ENCODE results near the gene GRIK2. TPM values are rescaled to one million over a fixed set of nuclear protein-coding genes. Genes with fewer than 3 reads are reported as not detected.

Gene GRIK2
- total and polyA plus RNA-seq, 12 donors: 0.09 to 10.6 (median 1.9) TPM

DNA sequence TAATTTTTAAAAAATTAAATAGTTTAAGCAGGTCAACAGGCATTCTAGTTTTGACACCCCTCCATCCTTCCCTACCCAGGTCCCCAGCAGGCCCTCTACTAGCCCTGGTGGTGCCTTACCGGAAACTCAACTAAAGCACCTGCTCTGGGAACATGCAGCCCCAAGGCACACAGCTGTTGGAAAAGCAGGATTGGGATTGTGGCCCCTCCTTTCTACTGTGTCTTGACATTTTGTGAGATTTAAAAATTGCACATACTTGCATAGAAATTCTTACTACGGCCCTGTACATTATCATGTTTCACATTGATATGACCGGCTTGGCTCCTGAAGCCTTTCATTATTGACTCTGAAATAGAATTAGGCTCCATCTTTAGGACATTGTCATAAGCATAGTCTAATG lies 423.2 kb downstream of the GRIK2 start:
- no peak for DNase-seq
- H3K9me3 ChIP-seq (replicated peaks in 1 of 3): peaks cover 0 to 8% (median 0%) of the 10 kb centered on the region in 3 donors
- no peaks in the 10 kb centered on the region for H3K36me3 ChIP-seq (replicated peaks in 1 of 2)
- no peak for TF ChIP-seq POLR2A (IDR thresholded peaks at IDR 0.05)
- TF ChIP-seq, protein P1, sequence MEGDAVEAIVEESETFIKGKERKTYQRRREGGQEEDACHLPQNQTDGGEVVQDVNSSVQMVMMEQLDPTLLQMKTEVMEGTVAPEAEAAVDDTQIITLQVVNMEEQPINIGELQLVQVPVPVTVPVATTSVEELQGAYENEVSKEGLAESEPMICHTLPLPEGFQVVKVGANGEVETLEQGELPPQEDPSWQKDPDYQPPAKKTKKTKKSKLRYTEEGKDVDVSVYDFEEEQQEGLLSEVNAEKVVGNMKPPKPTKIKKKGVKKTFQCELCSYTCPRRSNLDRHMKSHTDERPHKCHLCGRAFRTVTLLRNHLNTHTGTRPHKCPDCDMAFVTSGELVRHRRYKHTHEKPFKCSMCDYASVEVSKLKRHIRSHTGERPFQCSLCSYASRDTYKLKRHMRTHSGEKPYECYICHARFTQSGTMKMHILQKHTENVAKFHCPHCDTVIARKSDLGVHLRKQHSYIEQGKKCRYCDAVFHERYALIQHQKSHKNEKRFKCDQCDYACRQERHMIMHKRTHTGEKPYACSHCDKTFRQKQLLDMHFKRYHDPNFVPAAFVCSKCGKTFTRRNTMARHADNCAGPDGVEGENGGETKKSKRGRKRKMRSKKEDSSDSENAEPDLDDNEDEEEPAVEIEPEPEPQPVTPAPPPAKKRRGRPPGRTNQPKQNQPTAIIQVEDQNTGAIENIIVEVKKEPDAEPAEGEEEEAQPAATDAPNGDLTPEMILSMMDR (IDR thresholded peaks at IDR 0.05): no peak
- no peak overlapping the region for H3K4me3 ChIP-seq
- H3K27me3 ChIP-seq: no peaks in the 10 kb centered on the region
- no peaks in the 10 kb centered on the region for H3K4me1 ChIP-seq (replicated peaks in 1 of 2)
- no peak overlapping the region for H3K27ac ChIP-seq
- intact Hi-C loops (cut with DNase I): no loop called here
- 75 to 91% (median 82%) methylated on average over 3 of the region's 3 CpGs for WGBS, 4 donors

DNA sequence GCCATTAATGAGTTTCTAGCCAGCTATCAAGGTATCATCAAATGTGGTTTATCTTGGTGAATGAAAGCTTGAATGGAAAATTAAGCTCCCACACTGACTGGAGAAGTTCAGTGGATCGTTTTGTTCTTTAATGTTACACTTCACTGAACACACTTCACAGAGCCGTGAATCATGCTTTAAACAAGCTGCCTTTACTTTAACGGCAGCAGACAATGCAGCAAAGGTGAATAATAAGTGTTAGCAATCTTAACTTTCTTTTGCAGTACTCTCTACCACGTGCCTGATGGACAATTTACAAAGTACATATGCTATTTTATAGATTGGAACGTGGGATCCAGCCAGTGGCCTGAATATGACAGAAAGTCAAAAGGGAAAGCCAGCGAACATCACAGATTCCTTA lies 424.5 kb downstream of the GRIK2 start:
- Histone ChIP-seq H3K4me1 (replicated peaks in 1 of 2) (no peaks in the 10 kb centered on the region), H3K4me3 (no peak overlapping the region), H3K27me3 (no peaks in the 10 kb centered on the region), H3K27ac (no peak overlapping the region), H3K36me3 (replicated peaks in 1 of 2) (no peaks in the 10 kb centered on the region), H3K9me3 (replicated peaks in 1 of 3) (peaks cover 0 to 8% (median 0%) of the 10 kb centered on the region in 3 donors)
- intact Hi-C loops (cut with DNase I): no loop called here
- DNase-seq: no peak
- TF ChIP-seq POLR2A (IDR thresholded peaks at IDR 0.05): no peak
- WGBS, 4 donors: 45 to 62% (median 51%) methylated on average over 6 of the region's 6 CpGs

DNA sequence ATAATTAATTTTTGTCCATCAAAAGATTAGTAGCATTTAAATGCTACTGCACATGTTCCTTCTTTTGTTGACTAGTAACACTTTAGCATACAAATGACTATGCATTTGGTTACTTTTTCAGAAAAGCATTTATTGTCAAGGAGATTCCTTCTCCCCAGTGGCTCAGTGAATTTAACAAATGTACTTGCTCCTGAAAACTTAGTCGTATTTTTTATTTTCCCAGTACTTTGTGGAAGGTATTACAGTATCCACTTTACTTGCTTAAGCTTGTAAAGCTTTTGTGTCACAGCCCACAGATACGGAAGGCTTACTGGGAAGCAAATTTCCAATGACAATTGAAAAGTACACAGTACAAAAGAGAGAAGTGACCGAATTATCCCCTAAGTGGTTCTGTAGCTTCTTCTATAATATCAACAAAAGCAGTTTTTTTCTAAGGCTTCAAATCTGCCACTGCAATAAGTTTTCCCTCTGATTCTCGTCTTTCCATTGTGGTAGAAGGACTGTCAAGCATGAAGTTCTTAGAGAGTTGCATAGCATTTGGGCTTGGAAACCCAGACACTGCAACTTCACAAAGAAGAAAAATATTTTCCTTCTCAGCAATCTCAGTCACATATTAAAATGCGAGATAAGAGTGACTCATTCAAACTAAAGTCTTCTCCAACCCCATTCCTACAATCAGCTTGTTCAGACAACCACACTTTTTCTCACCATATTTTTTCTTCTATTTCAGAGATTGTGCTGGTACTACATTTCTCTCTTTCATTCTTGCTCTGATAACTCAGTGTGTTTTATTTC lies 431.2 kb downstream of the GRIK2 start:
- H3K4me1 ChIP-seq (replicated peaks in 1 of 2): no peaks in the 10 kb centered on the region
- no peak overlapping the region for H3K27ac ChIP-seq
- WGBS, 4 donors: 65 to 68% (median 67%) methylated on average over 5 of the region's 5 CpGs
- H3K9me3 ChIP-seq (replicated peaks in 1 of 3): no peaks in the 10 kb centered on the region
- H3K36me3 ChIP-seq (replicated peaks in 1 of 2): no peaks in the 10 kb centered on the region
- no peak for TF ChIP-seq POLR2A (IDR thresholded peaks at IDR 0.05)
- TF ChIP-seq, protein P1 (IDR thresholded peaks at IDR 0.05): no peak
- H3K27me3 ChIP-seq: no peaks in the 10 kb centered on the region
- no peak overlapping the region for H3K4me3 ChIP-seq
- intact Hi-C loops (cut with DNase I): no loop called here
- no peak for DNase-seq

DNA sequence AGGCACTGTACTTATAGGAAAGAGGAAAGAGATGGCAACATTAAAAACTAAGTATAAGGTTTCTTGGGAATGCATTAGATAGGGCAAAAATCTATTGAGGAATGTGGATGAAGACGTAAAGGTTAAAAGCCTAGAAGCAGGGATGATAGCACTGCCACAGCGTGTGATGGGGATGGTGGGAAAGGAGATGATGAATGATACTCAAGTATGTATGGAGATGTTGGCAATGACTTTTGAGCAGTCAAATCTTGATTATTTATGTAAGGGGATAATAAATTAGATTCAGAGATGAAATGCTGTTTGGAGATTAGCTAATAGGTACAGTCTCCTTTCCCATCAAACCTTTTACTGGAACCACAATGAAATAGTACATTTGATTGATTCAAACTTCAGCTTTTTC lies 432.8 kb downstream of the GRIK2 start:
- no peak for TF ChIP-seq POLR2A (IDR thresholded peaks at IDR 0.05)
- TF ChIP-seq, protein P1 (IDR thresholded peaks at IDR 0.05): no peak
- intact Hi-C loops (cut with DNase I): no loop called here
- WGBS, 4 donors: 67 to 81% (median 75%) methylated on average over 2 of the region's 2 CpGs

DNA sequence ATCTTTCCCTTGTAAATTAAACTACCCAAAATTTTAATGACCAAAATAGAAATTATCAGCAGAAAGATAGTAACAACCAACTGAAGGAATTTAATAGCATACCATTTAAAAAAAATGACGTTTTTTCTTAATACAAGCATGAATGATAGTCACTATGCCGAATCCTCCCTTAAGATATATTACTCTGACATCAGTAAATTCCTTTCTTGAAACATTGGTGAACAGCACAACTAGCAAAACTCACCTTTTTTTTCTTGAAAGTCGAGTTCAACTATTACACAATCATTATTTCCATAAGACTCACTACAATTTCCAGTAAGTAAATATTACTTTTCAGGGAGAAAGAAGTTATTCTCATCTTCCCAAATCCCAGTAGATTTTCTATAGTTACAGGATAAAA lies 433.2 kb downstream of the GRIK2 start:
- DNase-seq: no peak
- no peaks in the 10 kb centered on the region for H3K27me3 ChIP-seq
- H3K4me1 ChIP-seq (replicated peaks in 1 of 2): no peaks in the 10 kb centered on the region
- TF ChIP-seq, protein P1 (IDR thresholded peaks at IDR 0.05): no peak
- TF ChIP-seq POLR2A (IDR thresholded peaks at IDR 0.05): no peak
- H3K36me3 ChIP-seq (replicated peaks in 1 of 2): no peaks in the 10 kb centered on the region
- no peak overlapping the region for H3K27ac ChIP-seq
- H3K9me3 ChIP-seq (replicated peaks in 1 of 3): no peaks in the 10 kb centered on the region
- WGBS, 4 donors: 42 to 51% (median 47%) methylated on average over 3 of the region's 3 CpGs
- no peak overlapping the region for H3K4me3 ChIP-seq
- intact Hi-C loops (cut with DNase I): no loop called here

More for the DNA sequence above, 432.8 kb downstream of the GRIK2 start:
- no peaks in the 10 kb centered on the region for H3K36me3 ChIP-seq (replicated peaks in 1 of 2)
- H3K4me1 ChIP-seq (replicated peaks in 1 of 2): no peaks in the 10 kb centered on the region
- no peaks in the 10 kb centered on the region for H3K27me3 ChIP-seq
- H3K27ac ChIP-seq: no peak overlapping the region
- no peaks in the 10 kb centered on the region for H3K9me3 ChIP-seq (replicated peaks in 1 of 3)
- H3K4me3 ChIP-seq: no peak overlapping the region
- DNase-seq: no peak

All from adrenal gland (tissue), 12 donors.